Right lobe of liver (tissue), 4 donors: ENCODE results near the gene GDPD5.

Experiments
- CTCF ChIP-seq, 4 donors: fragments of 200-600 bp in 3 of 4; fragments of 450-650 bp in 1 of 4; IDR thresholded peaks; one replicate each; pipeline versions ENCODE4 v1.5.1 to v1.8.0; 2016 to 2022; ENCODE audit warnings: antibody characterized with exemption in 4 of 4, mild to moderate bottlenecking in 2 of 4
- POLR2A ChIP-seq: fragments of 450-650 bp; IDR thresholded peaks from one replicate; pipeline ENCODE4 v1.6.1; 2017; ENCODE audit warnings: antibody characterized with exemption, mild to moderate bottlenecking
- donor health status: DM: no; HTN: no; CAD: no.
- donor health status: DM: no; HTN: no; CAD: no.
- donor health status: DM: no; HTN: yes; CAD: no.

- no peak for TF ChIP-seq CTCF (IDR thresholded peaks at IDR 0.05)
- no peak for TF ChIP-seq POLR2A
These were observed 59.8 kb downstream of the GDPD5 start for GRCh38 chr11:75465701-75466531.
